GM12892 (cell line): Measurements from ENCODE around the gene TXLNB.

ENCODE experiments used
- POLR2A ChIP-seq: IDR thresholded peaks from 2 replicates; pipeline ENCODE4 v1.6.1; 2011; ENCODE audit warnings: low read depth, low read length, control low read depth
- POLR2AphosphoS5 ChIP-seq: IDR thresholded peaks from 2 replicates; pipeline ENCODE4 v1.6.1; 2011; ENCODE audit warnings: low read depth, low read length, control low read depth
- TAF1 ChIP-seq: IDR thresholded peaks from 2 replicates; pipeline ENCODE4 v1.6.1; 2011; ENCODE audit warnings: low read depth, mild to moderate bottlenecking, control low read depth, low read length, borderline replicate concordance

DNA sequence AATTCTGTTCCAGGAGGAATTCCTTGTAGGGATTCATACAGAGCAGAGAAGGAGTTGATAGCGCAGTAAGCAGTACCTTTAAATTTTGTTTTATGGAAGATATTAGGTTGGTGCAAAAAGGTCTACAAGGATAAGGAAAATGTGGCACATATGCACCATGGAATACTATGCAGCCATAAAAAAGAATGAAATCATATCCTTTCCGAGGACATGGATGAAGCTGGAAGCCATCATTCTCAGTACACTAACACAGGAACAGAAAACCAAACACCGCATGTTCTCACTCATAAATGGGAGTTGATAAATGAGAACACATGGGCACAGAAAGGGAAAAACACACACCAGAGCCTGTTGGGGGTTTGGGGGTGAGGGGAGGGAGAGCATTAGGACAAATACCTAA, 37.4 kb upstream of the TXLNB start:
- TF ChIP-seq POLR2A: no peak
- no peak for TF ChIP-seq POLR2AphosphoS5
- TF ChIP-seq TAF1: no peak
